Natural killer cell (primary cell): ENCODE data around the gene ABCB8. TPM values are rescaled to one million over a fixed set of nuclear protein-coding genes. Genes with fewer than 3 reads are reported as not detected.
A peak's percentile ranks its signal among the peaks of the same experiment; 100 is the strongest.

Experiments used
- ATAC-seq, 3 donors: fragments of 150-1000 bp in 2 of 3; fragments of 200-7000 bp in 1 of 3; cut with Tn5 transposase; 1 replicate in 1 of 3; 2 replicates in 2 of 3; pipeline ENCODE4 v1.10.0; 2021; ENCODE audit warnings: mild to moderate bottlenecking in 2 of 3, moderate library complexity in 2 of 3
- DNase-seq, 2 donors: peaks; one replicate each; pipeline versions ENCODE4 v3.0.0 to v3.0.0-alpha.2; 2013 to 2021; ENCODE audit warnings: mixed read lengths in 1 of 2
- H3K27ac ChIP-seq: one replicate; pipeline ENCODE4 v1.5.1; 2013; ENCODE audit warnings: mild to moderate bottlenecking, low read length
- H3K27me3 ChIP-seq: one replicate; pipeline ENCODE4 v1.6.1; 2013; ENCODE audit warnings: low read length; ENCODE audit not compliant: control insufficient read depth, insufficient read depth
- H3K36me3 ChIP-seq: one replicate; pipeline ENCODE4 v1.6.1; 2013; ENCODE audit warnings: low read length; ENCODE audit not compliant: control insufficient read depth, insufficient read depth
- H3K4me1 ChIP-seq: one replicate; pipeline ENCODE4 v1.6.1; 2013; ENCODE audit warnings: low read length; ENCODE audit not compliant: control insufficient read depth, insufficient read depth
- H3K4me3 ChIP-seq: one replicate; pipeline ENCODE4 v1.5.1; 2013; ENCODE audit warnings: low read length
- H3K9me3 ChIP-seq: one replicate; pipeline ENCODE4 v1.6.1; 2013; ENCODE audit warnings: low read length; ENCODE audit not compliant: control insufficient read depth, insufficient read depth
- H3K27ac Mint-ChIP-seq, 2 donors: one replicate each; pipeline ENCODE4 v1.8.0; 2022; ENCODE audit warnings: mild to moderate bottlenecking in 2 of 2, mixed read lengths in 2 of 2, moderate library complexity in 1 of 2
- H3K27me3 Mint-ChIP-seq, 2 donors: one replicate each; pipeline ENCODE4 v1.8.0; 2022; ENCODE audit warnings: low read depth in 2 of 2, mixed read lengths in 2 of 2
- H3K36me3 Mint-ChIP-seq: one replicate; pipeline ENCODE4 v1.8.0; 2022; ENCODE audit warnings: mixed read lengths
- H3K4me1 Mint-ChIP-seq, 2 donors: one replicate each; pipeline ENCODE4 v1.8.0; 2022; ENCODE audit warnings: mixed read lengths in 2 of 2
- H3K4me3 Mint-ChIP-seq: one replicate; pipeline ENCODE4 v1.8.0; 2022; ENCODE audit warnings: mild to moderate bottlenecking, moderate library complexity, mixed read lengths
- H3K9me3 Mint-ChIP-seq, 2 donors: one replicate each; pipeline ENCODE4 v1.8.0; 2022; ENCODE audit warnings: mixed read lengths in 2 of 2
- CTCF ChIP-seq: fragments of 200-600 bp; IDR thresholded peaks from one replicate; pipeline ENCODE4 v1.8.0; 2022; ENCODE audit warnings: antibody characterized with exemption
- WGBS: methylation state at CpG from one replicate; pipeline ENCODE4 v1.1.7; 2013; ENCODE audit warnings: missing lambda C conversion rate; ENCODE audit not compliant: insufficient coverage; 5-methylcytosine and 5-hydroxymethylcytosine counted together
- intact Hi-C: fragments of 100-400 bp; cut with micrococcal nuclease; formaldehyde crosslinking; loops from one replicate; pipeline ENCODE4 v1.14.2; 2022
- total RNA-seq, 4 donors: library from RNA; stranded (reverse); fragments of 120-200 nt in 1 of 4; gene quantifications; one replicate each; pipeline versions ENCODE4 v1.2.3 to v1.2.4, GENCODE V29; 2013 to 2022

Gene ABCB8
- total RNA-seq, 3 donors from 2014 or later (not counting 1 experiment from before 2014, with no cell fraction given) = 50.6 to 60.5 (median 53.7) TPM

GRCh38 chr7:151083071-151083823 is 55.0 kb downstream of the ABCB8 start, which contains the start of gene TMUB1:
TSS of gene TMUB1 (minus strand) at chr7:151083493. CDS start at chr7:151082563, 930 bp downstream.
- no peaks in the 10 kb centered on the region for H3K27me3 Mint-ChIP-seq
- Histone ChIP-seq H3K4me1 (peaks cover 60% of the 10 kb centered on the region), H3K27ac (peak within 1 kb of the TSS; percentile 88), H3K36me3 (no peaks in the 10 kb centered on the region), H3K27me3 (no peaks in the 10 kb centered on the region), H3K4me3 (peak within 1 kb of the TSS; percentile 64), H3K9me3 (no peaks in the 10 kb centered on the region)
- under 1% methylated on average over 69 of the region's 69 CpGs for WGBS
- TF ChIP-seq CTCF = no peak
- H3K27ac Mint-ChIP-seq = peak within 1 kb of the TSS; percentile 88 to 98
- intact Hi-C loops = loop anchor here (5.0 kb wide), 1 partner anchor 259 kb away; the partner anchor contains the start of gene NUB1
- DNase-seq (peak; percentile 80 to 93), ATAC-seq (peak; percentile 58 to 76 (median 66))
- H3K4me1 Mint-ChIP-seq = peaks cover 40 to 64% of the 10 kb centered on the region in 2 donors
- no peaks in the 10 kb centered on the region for H3K9me3 Mint-ChIP-seq
- H3K4me3 Mint-ChIP-seq = peak within 1 kb of the TSS; percentile 92
- no peaks in the 10 kb centered on the region for H3K36me3 Mint-ChIP-seq

- H3K9me3 Mint-ChIP-seq = no peaks in the 10 kb centered on the region
- 10% methylated on average over 2 of the region's 3 CpGs for WGBS
- H3K27ac Mint-ChIP-seq = peak overlapping the region; percentile 88 to 98
- H3K4me3 Mint-ChIP-seq = peak overlapping the region; percentile 76
- peaks cover 65% of the 10 kb centered on the region for H3K4me1 ChIP-seq
- no peaks in the 10 kb centered on the region for H3K27me3 ChIP-seq
- peak overlapping the region; percentile 64 for H3K4me3 ChIP-seq
- no peaks in the 10 kb centered on the region for H3K36me3 ChIP-seq
- no peak for ATAC-seq
- intact Hi-C loops = loop anchor here (5.0 kb wide), 1 partner anchor 259 kb away; the partner anchor contains the start of gene NUB1
- no peak for TF ChIP-seq CTCF
- H3K27me3 Mint-ChIP-seq = no peaks in the 10 kb centered on the region
- no peak for DNase-seq
- H3K9me3 ChIP-seq = no peaks in the 10 kb centered on the region
- H3K36me3 Mint-ChIP-seq = no peaks in the 10 kb centered on the region
- H3K27ac ChIP-seq = peak overlapping the region; percentile 88
- H3K4me1 Mint-ChIP-seq = peaks cover 44 to 64% of the 10 kb centered on the region in 2 donors
Measured at GRCh38 chr7:151083824-151084160, 55.5 kb downstream of the ABCB8 start.

- Mint-ChIP-seq H3K9me3 (no peaks in the 10 kb centered on the region), H3K4me3 (peak overlapping the region; percentile 88), H3K4me1 (peaks cover 48 to 65% of the 10 kb centered on the region in 2 donors), H3K27ac (peak overlapping the region; percentile 88 to 98), H3K36me3 (no peaks in the 10 kb centered on the region), H3K27me3 (no peaks in the 10 kb centered on the region)
- no peak for TF ChIP-seq CTCF
- no peak overlapping the region for H3K4me3 ChIP-seq
- no peaks in the 10 kb centered on the region for H3K27me3 ChIP-seq
- DNase-seq (no peak), ATAC-seq (no peak)
- intact Hi-C loops = no loop called here
- peaks cover 69% of the 10 kb centered on the region for H3K4me1 ChIP-seq
- no peak overlapping the region for H3K27ac ChIP-seq
- H3K9me3 ChIP-seq = no peaks in the 10 kb centered on the region
- no peaks in the 10 kb centered on the region for H3K36me3 ChIP-seq
- 46% methylated on average over 5 of the region's 5 CpGs for WGBS
Measured at GRCh38 chr7:151085329-151085690, 57.1 kb downstream of the ABCB8 start.
